Activated CD4-positive, alpha-beta T cell treated with anti-CD3 and anti-CD28 coated beads, Interleukin-2, amount 10 ng/mL, durations not matched to agents 24 days and 14 days (primary cell): ENCODE results near the gene WSB1. TPM values are rescaled to one million over a fixed set of nuclear protein-coding genes. Genes with fewer than 3 reads are reported as not detected.
"Not testable (repeated sequence)": the region's sequence is repeated elsewhere in the genome, so short reads cannot be mapped to it uniquely, and the experiment has no call there.

Experiments
- DNase-seq: peaks from one replicate; pipeline ENCODE4 v3.0.0; 2022
- H3K27ac Mint-ChIP-seq: one replicate; pipeline ENCODE4 v1.8.0; 2022; ENCODE audit warnings: mild to moderate bottlenecking, mixed read lengths
- H3K27me3 Mint-ChIP-seq: one replicate; pipeline ENCODE4 v1.8.0; 2022; ENCODE audit warnings: mixed read lengths
- H3K36me3 Mint-ChIP-seq: one replicate; pipeline ENCODE4 v1.8.0; 2022; ENCODE audit warnings: low read depth, mild to moderate bottlenecking, mixed read lengths
- H3K4me1 Mint-ChIP-seq: one replicate; pipeline ENCODE4 v1.8.0; 2021; ENCODE audit warnings: mixed read lengths
- H3K4me3 Mint-ChIP-seq: one replicate; pipeline ENCODE4 v1.8.0; 2022; ENCODE audit warnings: mild to moderate bottlenecking, moderate library complexity, mixed read lengths
- H3K9me3 Mint-ChIP-seq: one replicate; pipeline ENCODE4 v1.8.0; 2021; ENCODE audit warnings: mixed read lengths
- intact Hi-C: fragments of 100-400 bp; cut with micrococcal nuclease; formaldehyde crosslinking; loops from one replicate; pipeline ENCODE4 v1.15.1; 2023
- total RNA-seq: library from RNA; stranded (reverse); gene quantifications from 2 replicates; pipeline ENCODE4 v1.2.3, GENCODE V29; 2022

The WSB1 gene
- 135 and 136 TPM in 2 replicates for total RNA-seq

DNA sequence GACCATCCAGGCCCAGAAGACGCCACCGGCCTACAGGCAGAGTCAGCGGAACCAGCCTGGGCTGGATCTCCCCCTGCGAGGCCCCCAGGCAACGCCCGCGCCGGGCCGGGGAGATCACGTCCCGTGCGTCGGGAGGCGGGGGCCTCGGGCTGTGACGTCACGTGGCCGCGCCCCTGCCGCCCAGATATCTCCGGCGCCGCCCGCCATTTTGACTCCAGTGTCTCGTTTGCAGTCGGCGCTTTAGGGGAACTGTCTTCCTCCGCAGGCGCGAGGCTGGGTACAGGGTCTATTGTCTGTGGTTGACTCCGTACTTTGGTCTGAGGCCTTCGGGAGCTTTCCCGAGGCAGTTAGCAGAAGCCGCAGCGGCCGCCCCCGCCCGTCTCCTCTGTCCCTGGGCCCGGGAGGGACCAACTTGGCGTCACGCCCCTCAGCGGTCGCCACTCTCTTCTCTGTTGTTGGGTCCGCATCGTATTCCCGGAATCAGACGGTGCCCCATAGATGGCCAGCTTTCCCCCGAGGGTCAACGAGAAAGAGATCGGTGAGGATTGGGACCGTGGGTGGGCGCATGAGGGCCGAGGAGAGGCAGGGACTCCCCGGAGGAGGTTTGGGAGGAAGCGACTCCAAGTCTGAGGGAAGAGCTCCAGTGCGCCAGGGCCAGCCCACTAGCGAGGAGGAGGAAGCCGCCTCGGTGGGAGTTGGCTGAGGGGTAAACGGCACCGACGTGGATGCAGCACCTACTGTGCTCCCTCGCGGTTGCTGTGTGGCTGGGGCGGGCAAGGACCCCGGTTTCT, at the start of gene WSB1:
WSB1 (plus strand) TSS at position 217 of the 791 bp plus-strand sequence; CDS start at position 499, 282 bp downstream.
- H3K36me3 Mint-ChIP-seq = peaks cover 16% of the 10 kb centered on the region
- no peaks in the 10 kb centered on the region for H3K27me3 Mint-ChIP-seq
- peak; percentile 98 for DNase-seq
- intact Hi-C loops = loop anchor here (1.0 to 2.0 kb wide), 3 partner anchors 38 to 179 kb away; no protein-coding TSS in a partner anchor
- peak within 1 kb of the TSS; percentile 98 for H3K4me3 Mint-ChIP-seq
- H3K9me3 Mint-ChIP-seq = no peaks in the 10 kb centered on the region
- H3K27ac Mint-ChIP-seq = peak within 1 kb of the TSS; percentile 100
- peaks cover 30% of the 10 kb centered on the region for H3K4me1 Mint-ChIP-seq

GRCh38 chr17:27244491-27245223, 49.3 kb upstream of the WSB1 start:
- Mint-ChIP-seq H3K4me1 (peaks cover 19% of the 10 kb centered on the region), H3K27me3 (peaks cover 17% of the 10 kb centered on the region)

DNA sequence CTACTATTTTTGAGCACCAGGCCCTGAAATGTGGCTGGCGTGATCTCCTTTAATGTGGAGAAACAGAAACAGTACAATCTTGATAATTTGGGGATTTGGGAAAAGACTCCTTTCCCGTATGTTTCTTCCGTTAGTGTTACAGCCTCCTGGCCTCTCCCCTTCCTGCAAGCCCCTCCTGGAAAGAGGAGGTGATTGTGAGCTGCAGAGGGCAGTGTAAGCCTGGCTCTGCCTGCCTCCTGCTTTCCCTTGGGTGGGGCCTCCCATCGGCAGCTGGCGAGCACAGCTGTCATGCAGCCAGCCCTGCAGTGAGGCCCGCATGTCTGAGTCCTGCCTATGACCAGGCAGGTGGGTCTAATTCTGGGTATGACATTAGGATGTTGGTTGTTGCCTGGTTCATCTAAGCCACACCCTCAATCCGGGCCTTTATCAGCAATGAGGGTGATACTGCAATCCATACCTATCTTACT, 48.7 kb upstream of the WSB1 start:
- peak; percentile 80 for DNase-seq
- Mint-ChIP-seq H3K27ac (no peak overlapping the region), H3K27me3 (peaks cover 20% of the 10 kb centered on the region), H3K36me3 (no peaks in the 10 kb centered on the region), H3K4me3 (no peak overlapping the region), H3K9me3 (no peaks in the 10 kb centered on the region), H3K4me1 (peaks cover 17% of the 10 kb centered on the region)
- intact Hi-C loops = no loop called here

More at GRCh38 chr17:27244491-27245223, 49.3 kb upstream of the WSB1 start:
- no peak overlapping the region for H3K27ac Mint-ChIP-seq
- no peak for DNase-seq
- no peak overlapping the region for H3K4me3 Mint-ChIP-seq
- no peaks in the 10 kb centered on the region for H3K9me3 Mint-ChIP-seq
- no peaks in the 10 kb centered on the region for H3K36me3 Mint-ChIP-seq
- intact Hi-C loops = loop anchor here (5.0 kb wide), 1 partner anchor 108 kb away; no protein-coding TSS in a partner anchor

DNA sequence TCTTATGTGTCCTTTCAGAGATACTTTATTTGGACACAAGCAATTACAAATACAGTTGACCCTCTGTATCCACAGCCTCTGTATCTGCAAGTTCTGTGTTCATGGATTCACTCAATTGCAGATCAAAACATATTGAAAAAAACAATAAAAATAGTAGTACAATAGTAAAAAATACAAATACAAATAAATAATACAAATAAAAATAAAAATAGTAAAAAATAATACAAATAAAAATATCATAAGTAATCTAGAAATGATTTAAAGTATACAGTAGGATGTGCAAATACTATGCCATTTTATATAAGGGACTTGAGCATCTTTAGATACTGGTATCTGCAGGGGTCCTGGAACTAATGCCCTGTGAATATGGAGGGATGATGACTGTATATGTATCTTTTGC, 47.4 kb upstream of the WSB1 start:
- H3K9me3 Mint-ChIP-seq = no peaks in the 10 kb centered on the region
- intact Hi-C loops = no loop called here
- H3K4me3 Mint-ChIP-seq = no peak overlapping the region
- H3K27ac Mint-ChIP-seq = no peak overlapping the region
- H3K27me3 Mint-ChIP-seq = peaks cover 29% of the 10 kb centered on the region
- DNase-seq = no peak
- peaks cover 12% of the 10 kb centered on the region for H3K4me1 Mint-ChIP-seq
- no peaks in the 10 kb centered on the region for H3K36me3 Mint-ChIP-seq

DNA sequence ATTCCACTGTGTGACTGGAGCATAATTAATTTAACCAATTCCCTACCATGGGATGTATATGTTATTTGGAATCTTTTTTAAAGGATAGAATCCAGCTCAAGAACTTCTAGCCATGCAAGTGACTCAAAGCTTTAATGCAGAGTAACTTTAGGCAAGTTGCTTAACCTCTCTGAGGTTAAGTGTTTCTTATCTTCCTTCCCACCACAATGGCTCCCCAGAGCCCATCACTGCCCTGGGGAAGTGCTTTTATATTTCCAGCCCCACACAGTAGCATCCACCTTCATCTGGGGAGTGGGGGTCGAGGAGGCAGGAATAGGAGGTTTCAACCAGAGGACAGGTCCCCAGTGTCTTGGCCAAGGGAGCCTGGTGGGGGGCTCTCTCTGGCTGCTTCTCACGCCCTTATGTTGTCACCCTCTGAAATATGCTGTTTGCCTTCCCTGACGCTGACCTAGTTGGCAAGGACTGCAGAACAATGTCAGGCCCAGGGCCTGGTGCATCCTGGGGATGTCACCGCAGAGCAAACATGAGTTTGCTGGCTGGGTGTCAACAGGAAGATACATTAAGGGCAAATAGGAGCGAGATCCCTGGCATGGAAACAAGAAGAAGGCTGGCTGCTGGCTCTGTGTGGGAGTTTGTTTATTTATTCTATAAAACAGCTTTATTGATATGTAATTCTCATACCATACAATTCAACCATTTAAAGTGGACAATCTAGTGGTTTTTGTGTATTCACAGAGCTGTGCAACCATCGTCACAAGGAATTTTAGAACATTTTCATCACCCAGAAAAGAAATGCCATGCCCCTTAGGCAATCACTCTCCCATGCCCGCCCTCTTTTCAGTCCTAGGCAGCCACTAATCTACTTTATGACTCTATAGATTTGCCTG, 46.6 kb upstream of the WSB1 start:
- peaks cover 35% of the 10 kb centered on the region for H3K27me3 Mint-ChIP-seq
- peaks cover 9% of the 10 kb centered on the region for H3K4me1 Mint-ChIP-seq
- no peaks in the 10 kb centered on the region for H3K9me3 Mint-ChIP-seq
- H3K27ac Mint-ChIP-seq = no peak overlapping the region
- H3K36me3 Mint-ChIP-seq = no peaks in the 10 kb centered on the region
- H3K4me3 Mint-ChIP-seq = no peak overlapping the region
- DNase-seq = no peak
- intact Hi-C loops = no loop called here

GRCh38 chr17:27247958-27248342, 46.0 kb upstream of the WSB1 start:
- Mint-ChIP-seq H3K36me3 (no peaks in the 10 kb centered on the region), H3K4me3 (no peak overlapping the region), H3K9me3 (no peaks in the 10 kb centered on the region), H3K4me1 (peaks cover 9% of the 10 kb centered on the region), H3K27ac (no peak overlapping the region), H3K27me3 (peaks cover 38% of the 10 kb centered on the region)
- no peak for DNase-seq
- intact Hi-C loops = no loop called here

- intact Hi-C loops, H3K4me3 Mint-ChIP-seq, H3K36me3 Mint-ChIP-seq, DNase-seq, H3K4me1 Mint-ChIP-seq, H3K9me3 Mint-ChIP-seq, H3K27ac Mint-ChIP-seq: not testable (repeated sequence)
- peaks cover 37% of the 10 kb centered on the region for H3K27me3 Mint-ChIP-seq
Measured at GRCh38 chr17:27250791-27251190, 43.1 kb upstream of the WSB1 start.

GRCh38 chr17:27254802-27255201, 39.1 kb upstream of the WSB1 start:
- H3K36me3 Mint-ChIP-seq, H3K4me1 Mint-ChIP-seq, intact Hi-C loops, H3K27ac Mint-ChIP-seq, H3K4me3 Mint-ChIP-seq, H3K9me3 Mint-ChIP-seq, DNase-seq: not testable (repeated sequence)
- H3K27me3 Mint-ChIP-seq = peaks cover 35% of the 10 kb centered on the region

GRCh38 chr17:27256225-27257030, 37.5 kb upstream of the WSB1 start:
- H3K27ac Mint-ChIP-seq = no peak overlapping the region
- no peaks in the 10 kb centered on the region for H3K4me1 Mint-ChIP-seq
- no peaks in the 10 kb centered on the region for H3K36me3 Mint-ChIP-seq

GRCh38 chr17:27257031-27257357, 36.9 kb upstream of the WSB1 start:
- intact Hi-C loops = no loop called here
- Mint-ChIP-seq H3K9me3 (no peaks in the 10 kb centered on the region), H3K36me3 (no peaks in the 10 kb centered on the region), H3K27me3 (peaks cover 25% of the 10 kb centered on the region), H3K4me1 (no peaks in the 10 kb centered on the region), H3K4me3 (no peak overlapping the region), H3K27ac (no peak overlapping the region)
- DNase-seq = no peak

More at GRCh38 chr17:27256225-27257030, 37.5 kb upstream of the WSB1 start:
- Mint-ChIP-seq H3K4me3 (no peak overlapping the region), H3K9me3 (no peaks in the 10 kb centered on the region), H3K27me3 (peaks cover 25% of the 10 kb centered on the region)
- no peak for DNase-seq
- intact Hi-C loops = no loop called here

DNA sequence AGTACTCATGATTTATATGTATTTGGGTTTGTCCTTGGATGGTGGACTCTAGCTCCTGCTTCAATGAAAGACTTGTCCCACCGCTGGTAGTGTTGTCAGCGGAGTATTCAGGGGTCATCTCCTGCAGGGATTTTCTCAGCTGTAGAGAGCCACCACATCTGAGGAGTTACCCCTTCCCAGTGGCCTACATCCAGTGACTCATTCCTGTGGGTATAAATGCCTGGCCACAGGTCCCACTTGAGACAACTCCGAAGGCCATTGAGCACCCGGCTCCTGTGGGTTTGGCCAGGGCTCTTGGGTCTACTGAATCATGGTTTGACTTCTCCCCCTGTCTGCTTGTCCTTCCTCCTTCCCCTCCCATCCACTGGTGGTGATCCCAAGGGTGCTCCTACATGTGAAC, 34.6 kb upstream of the WSB1 start:
- DNase-seq = no peak
- Mint-ChIP-seq H3K4me1 (no peaks in the 10 kb centered on the region), H3K9me3 (no peaks in the 10 kb centered on the region), H3K27ac (no peak overlapping the region), H3K27me3 (peaks cover 12% of the 10 kb centered on the region), H3K36me3 (no peaks in the 10 kb centered on the region), H3K4me3 (no peak overlapping the region)
- intact Hi-C loops = no loop called here

- Mint-ChIP-seq H3K4me1 (no peaks in the 10 kb centered on the region), H3K4me3 (no peak overlapping the region), H3K9me3 (no peaks in the 10 kb centered on the region), H3K36me3 (no peaks in the 10 kb centered on the region), H3K27me3 (peaks cover 13% of the 10 kb centered on the region), H3K27ac (no peak overlapping the region)
- intact Hi-C loops = no loop called here
- no peak for DNase-seq
Measured at GRCh38 chr17:27263386-27263785, 30.5 kb upstream of the WSB1 start.
